GM18870 (cell line): ENCODE measurements around the gene VRK2.
"Not testable (repeated sequence)": the region's sequence is repeated elsewhere in the genome, so short reads cannot be mapped to it uniquely, and the experiment has no call there.

ENCODE experiments used
- ATAC-seq: cut with Tn5 transposase; IDR thresholded peaks from one replicate; pipeline ENCODE4 v1.9.1; 2021; ENCODE audit warnings: moderate library complexity; ENCODE audit not compliant: unreplicated experiment

Gene VRK2

DNA sequence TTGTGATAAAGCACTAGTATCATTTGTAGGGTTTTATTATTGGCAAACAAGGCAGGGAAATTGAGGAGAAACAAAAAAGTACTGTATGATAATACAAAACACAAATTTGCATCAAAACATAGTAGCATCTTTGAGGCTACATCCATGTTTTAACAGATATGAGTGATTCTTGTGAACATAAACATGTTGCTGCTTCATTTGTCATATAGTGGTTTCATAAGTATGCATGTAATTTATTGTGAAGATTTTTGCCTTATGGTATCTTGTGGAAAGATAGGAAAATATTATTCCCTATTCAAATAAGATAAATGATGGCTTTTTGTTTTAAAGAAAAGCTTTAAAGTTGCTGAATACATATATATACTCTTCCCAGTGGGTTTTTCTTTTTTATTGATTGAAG is 60.3 kb downstream of the VRK2 start:
- ATAC-seq: no peak

DNA sequence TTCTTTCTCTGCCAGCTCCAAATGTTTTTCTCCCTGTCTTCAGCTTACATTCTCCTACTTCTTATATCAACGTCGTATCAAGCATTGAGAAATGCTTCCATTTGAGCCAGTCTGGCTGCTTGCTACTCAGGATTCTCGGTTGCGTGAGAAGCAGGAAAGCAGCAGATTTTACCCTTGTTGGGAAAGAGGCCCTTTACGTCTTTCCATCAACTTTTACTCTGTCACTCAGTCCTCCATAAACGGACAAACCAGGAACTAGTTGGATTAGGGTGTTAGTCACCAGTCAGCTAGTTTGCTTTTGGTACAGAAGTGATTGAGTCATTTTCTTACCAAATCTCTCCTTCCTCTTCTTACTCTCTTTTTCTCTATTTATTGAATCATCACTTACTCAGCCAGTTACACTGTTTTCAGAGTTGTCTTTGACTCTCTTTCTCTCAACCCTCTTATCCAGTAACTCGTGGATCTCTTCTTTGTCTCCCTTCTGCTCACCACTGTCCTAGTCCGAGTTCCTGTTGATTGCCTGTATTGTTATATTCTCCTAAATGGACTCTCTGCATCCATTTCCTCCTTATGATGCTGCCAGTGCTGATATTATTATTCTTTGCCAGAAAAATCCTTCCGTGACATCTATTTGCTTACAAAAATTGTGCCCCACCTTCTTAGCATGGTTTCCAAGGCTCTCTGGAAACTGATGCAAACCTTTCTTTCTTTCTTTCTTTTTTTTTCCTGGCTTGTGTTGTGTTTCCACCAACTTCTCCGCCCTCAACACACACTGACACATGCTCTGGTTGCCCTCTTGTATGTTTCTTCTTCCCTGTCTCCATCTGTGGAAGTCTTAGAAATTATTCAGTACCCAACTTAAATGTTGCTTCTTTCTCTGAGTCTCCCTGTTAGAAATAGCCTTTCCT is 61.5 kb downstream of the VRK2 start:
- ATAC-seq: no peak

GRCh38 chr2:58109481-58109880 is 62.9 kb downstream of the VRK2 start:
- no peak for ATAC-seq

DNA sequence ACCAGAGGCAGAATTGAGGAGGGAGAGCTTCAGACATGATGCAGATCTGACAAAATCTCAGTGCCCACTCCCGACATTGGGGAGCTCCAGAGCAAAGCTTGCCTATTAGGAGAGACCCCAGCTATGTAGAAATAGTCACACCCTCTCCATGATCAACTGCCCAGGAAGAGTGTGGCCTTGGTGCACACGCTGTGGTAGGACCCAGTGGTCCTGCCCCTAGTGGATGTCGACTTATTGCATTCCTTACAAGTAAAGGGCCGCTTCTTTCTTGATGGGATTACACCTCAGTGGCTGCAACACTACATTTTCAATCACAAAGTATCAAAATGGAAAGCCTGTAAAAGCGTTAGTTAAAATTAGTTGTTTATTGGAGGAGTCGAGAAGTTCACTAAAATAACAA is 64.2 kb downstream of the VRK2 start:
- no peak for ATAC-seq

DNA sequence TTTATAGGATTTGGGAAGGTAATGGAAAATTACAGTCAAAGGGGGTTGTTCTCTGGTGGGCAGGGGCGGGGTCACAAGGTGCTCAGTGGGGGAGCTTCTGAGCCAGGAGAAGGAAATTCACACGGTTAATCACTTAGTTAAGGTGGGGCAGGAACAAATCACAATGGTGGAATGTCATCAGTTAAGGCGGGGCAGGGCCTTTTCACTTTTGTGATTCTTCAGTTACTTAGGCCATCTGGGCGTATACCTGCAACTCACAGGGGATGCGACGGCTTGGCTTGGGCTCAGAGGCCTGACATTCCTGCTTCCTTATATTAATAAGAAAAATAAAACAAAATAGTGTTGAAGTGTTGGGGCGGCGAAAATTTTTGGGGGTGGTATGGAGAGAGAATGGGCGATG is 67.0 kb downstream of the VRK2 start:
- ATAC-seq: not testable (repeated sequence)

- no peak for ATAC-seq
These were observed 74.1 kb downstream of the VRK2 start for GRCh38 chr2:58120626-58121229.

GRCh38 chr2:58122040-58122439 is 75.4 kb downstream of the VRK2 start:
- no peak for ATAC-seq

- no peak for ATAC-seq
These were observed 75.9 kb downstream of the VRK2 start for GRCh38 chr2:58122540-58122939.

DNA sequence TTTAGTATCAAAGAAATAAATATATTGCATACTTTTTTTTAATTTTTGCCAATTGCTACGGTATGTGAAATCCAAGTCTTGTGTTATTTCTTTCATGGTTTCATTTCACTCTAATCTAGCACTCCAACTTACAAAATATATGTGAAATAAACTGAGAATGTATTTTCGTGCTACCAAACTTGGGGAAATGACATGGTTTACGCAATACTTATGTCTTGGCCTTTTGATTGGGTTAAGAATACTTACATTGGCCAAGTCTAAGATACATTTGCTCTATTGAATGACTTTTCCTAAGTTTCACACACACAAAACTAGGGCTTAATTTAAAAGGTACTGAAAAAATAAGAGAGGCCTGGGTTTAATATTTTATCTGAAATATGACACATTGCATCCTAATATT is 80.5 kb downstream of the VRK2 start:
- ATAC-seq: no peak

DNA sequence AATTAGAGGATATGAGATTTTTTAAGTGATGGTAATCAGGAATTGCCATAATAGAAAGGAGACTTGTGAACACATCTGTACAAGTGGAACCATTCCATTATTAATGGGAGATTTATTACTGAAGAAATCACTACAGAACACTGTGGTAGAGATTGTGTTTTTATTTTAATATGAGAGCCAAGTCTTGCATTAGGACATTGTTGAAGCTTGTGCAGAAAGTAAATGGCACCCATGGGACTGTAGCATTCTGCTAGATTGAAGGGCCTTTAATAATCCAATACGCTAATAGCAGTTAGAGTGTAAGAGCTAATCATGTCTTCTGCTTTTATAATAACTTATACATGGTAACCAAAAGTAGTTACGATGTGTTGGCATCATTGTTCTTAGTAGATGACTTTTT is 83.6 kb downstream of the VRK2 start:
- ATAC-seq: no peak

GRCh38 chr2:58131191-58132011 is 84.8 kb downstream of the VRK2 start:
- no peak for ATAC-seq

GRCh38 chr2:58133395-58133794 is 86.8 kb downstream of the VRK2 start:
- no peak for ATAC-seq

GRCh38 chr2:58135861-58136260 is 89.3 kb downstream of the VRK2 start:
- no peak for ATAC-seq

- ATAC-seq: peak; percentile 62
These were observed 90.6 kb downstream of the VRK2 start for GRCh38 chr2:58137221-58137620.

DNA sequence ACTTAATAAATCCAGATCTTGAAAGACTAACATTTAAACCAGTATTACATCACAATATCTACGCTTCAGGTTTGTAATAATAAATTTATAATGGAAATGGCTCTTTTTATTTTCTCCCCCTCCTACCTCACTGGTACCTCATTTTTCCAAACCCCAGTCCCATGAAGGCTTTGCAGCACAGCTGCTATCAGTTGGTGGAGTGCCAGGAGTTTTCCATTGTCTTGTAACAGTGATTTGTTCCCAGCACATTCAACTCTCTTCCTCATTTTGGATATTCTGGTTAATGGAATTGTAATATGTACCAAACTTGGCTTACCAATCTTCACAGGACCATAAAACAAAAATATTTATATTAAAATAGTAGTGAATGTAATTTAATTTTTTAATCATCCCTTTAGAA is 91.2 kb downstream of the VRK2 start:
- no peak for ATAC-seq

DNA sequence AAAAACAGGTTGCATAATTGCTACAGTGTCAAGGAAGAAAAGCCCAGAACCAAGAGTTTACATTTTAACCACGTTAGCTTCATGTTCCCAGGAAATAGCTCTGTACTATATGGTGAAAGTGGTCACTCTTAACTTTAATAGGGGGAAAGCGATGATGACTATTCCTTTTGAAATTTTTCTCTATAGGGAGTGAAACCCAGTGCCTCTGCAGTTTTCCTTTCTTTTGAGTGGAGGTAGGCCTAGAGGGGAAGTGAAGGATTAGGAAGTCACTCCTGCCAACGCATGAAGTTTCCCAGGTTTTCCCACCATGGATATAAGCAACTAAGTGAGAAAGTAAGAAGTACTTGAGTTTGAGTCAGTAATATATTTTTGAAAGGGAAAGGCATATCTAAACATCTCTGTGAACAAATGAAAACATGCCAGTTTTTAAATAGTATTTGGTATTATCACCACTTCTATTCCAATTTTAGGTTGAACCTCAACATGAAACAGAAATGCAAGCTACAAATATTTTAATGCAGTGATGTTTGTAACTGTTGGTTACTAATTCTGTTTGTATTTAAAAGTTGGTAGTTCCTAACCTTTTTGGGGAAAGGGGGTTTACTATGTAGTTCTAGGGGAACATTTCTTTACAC is 91.9 kb downstream of the VRK2 start:
- ATAC-seq: no peak

DNA sequence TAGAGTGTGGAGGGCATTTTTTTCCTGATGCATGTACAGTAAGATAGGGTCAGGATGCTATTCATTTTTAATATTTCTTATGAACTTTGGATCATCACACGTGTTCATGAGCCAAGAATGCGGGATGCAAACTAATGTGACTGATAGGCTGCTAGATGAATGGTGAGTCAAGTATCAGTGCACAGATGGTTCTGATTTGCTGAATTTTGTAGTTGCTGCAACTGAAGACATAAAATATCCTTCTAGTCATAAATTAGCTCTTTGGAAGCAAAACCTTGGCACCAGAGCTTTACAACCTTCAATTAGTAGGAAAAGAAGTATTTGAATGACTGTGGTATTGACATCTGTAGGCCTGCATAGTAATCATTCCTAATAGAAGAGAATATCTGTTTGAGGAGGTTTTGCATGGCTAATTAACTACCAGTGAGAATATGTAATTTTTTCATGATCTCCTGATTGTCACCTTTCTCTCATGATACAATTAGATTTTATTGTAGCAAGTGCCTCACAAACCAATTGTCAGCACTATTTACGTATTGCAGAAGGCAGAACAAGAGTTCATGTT is 94.0 kb downstream of the VRK2 start:
- ATAC-seq: no peak

- ATAC-seq: not testable (repeated sequence)
These were observed 99.2 kb downstream of the VRK2 start for GRCh38 chr2:58145769-58146168.

DNA sequence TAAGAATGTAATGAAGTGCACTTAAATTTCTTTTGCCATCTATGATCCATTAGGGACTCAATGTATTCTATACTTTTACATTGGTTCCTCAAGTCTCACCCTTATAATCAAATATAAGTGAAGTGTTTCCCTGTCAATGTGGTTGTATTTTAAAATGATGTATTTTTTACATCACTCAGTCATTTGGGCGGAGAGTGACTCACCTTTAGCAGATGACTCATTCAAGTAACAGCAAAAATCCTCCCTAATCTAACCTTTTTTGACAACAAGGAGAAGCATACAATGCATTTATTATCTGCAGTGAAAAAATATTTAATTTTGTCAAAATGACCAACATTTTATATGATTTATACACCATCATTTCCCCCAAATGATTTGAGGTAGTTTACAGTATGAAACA is 100.1 kb downstream of the VRK2 start:
- ATAC-seq: no peak

- ATAC-seq: no peak
These were observed 108.7 kb downstream of the VRK2 start for GRCh38 chr2:58155160-58155778.
